ENCODE measurements around the gene TNP1.

GRCh38 chr2:216865658-216866057 is 5.8 kb upstream of the TNP1 start:
- no peak for TF ChIP-seq POLR2A (IDR thresholded peaks at IDR 0.05)
- TF ChIP-seq POLR2AphosphoS5 (IDR thresholded peaks at IDR 0.05): no peak
